B cell (primary cell): ENCODE results near the gene MED15. TPM values are rescaled to one million over a fixed set of nuclear protein-coding genes. Genes with fewer than 3 reads are reported as not detected.

ENCODE experiments used
- ATAC-seq: fragments of 200-7000 bp; cut with Tn5 transposase; one replicate; pipeline ENCODE4 v1.10.0; 2021; ENCODE audit warnings: low read depth, mild to moderate bottlenecking, moderate number of reproducible peaks, moderate library complexity
- CTCF ChIA-PET: fragments of 350-600 bp; sonication (Branson Sonifier 250); formaldehyde crosslinking; loops from one replicate; lab custom pipeline; 2021; ENCODE audit warnings: antibody characterized with exemption, inconsistent platforms; lab: Charles Lee
- POLR2A ChIA-PET: fragments of 350-600 bp; sonication (Branson Sonifier 250); formaldehyde crosslinking; loops from one replicate; lab custom pipeline; 2021; ENCODE audit warnings: antibody characterized with exemption; lab: Charles Lee
- DNase-seq: peaks from one replicate; pipeline ENCODE4 v3.0.0; 2013
- H2AFZ ChIP-seq: 2 replicates; pipeline ENCODE4 v1.6.1; 2012; ENCODE audit warnings: mild to moderate bottlenecking, low read depth, low read length; ENCODE audit not compliant: insufficient read depth, poor library complexity, severe bottlenecking
- H3K27ac ChIP-seq, 2 donors: 1 replicate in 1 of 2; 2 replicates in 1 of 2; pipeline ENCODE4 v1.5.1; 2012 to 2013; ENCODE audit warnings: low read length in 2 of 2, mild to moderate bottlenecking in 2 of 2, moderate library complexity in 1 of 2
- H3K27me3 ChIP-seq, 4 experiments: fragments of 200-600 bp in 1 of 4; sonication (generic) in 1 of 4; replicated peaks in 1 of 4; 1 replicate in 2 of 4; 2 replicates in 2 of 4; pipeline versions ENCODE4 v1.6.1 to v1.7.0; 2013 to 2016; ENCODE audit warnings: low read length in 3 of 4, mild to moderate bottlenecking in 2 of 4, mixed read lengths in 1 of 4, moderate library complexity in 1 of 4; ENCODE audit not compliant: insufficient read depth in 4 of 4, control insufficient read depth in 3 of 4; ENCODE audit errors: control extremely low read depth in 1 of 4
- H3K36me3 ChIP-seq, 2 experiments: replicated peaks in 1 of 2; 1 replicate in 1 of 2; 2 replicates in 1 of 2; pipeline versions ENCODE4 v1.6.1 to v1.7.1; 2013; ENCODE audit warnings: low read length in 1 of 2; ENCODE audit not compliant: insufficient read depth in 2 of 2, control insufficient read depth in 1 of 2; ENCODE audit errors: control extremely low read depth in 1 of 2, extremely low read depth in 1 of 2
- H3K4me1 ChIP-seq, 2 donors: fragments of 200-600 bp in 1 of 2; sonication (generic) in 1 of 2; 1 replicate in 1 of 2; 2 replicates in 1 of 2; pipeline versions ENCODE4 v1.5.1 to v1.6.1; 2013 to 2017; ENCODE audit warnings: low read length in 2 of 2; ENCODE audit not compliant: control insufficient read depth in 2 of 2, insufficient read depth in 2 of 2
- H3K4me2 ChIP-seq: replicated peaks from 2 replicates; pipeline ENCODE3; 2012; ENCODE audit warnings: mild to moderate bottlenecking, low read depth, low read length; ENCODE audit not compliant: poor library complexity, severe bottlenecking
- H3K4me3 ChIP-seq, 5 experiments: fragments of 200-600 bp in 1 of 5; sonication (generic) in 1 of 5; 1 replicate in 3 of 5; 2 replicates in 2 of 5; pipeline versions ENCODE4 v1.5.1 to v1.7.0; 2011 to 2016; ENCODE audit warnings: low read length in 4 of 5, mild to moderate bottlenecking in 4 of 5, low read depth in 2 of 5, control low read depth in 1 of 5, moderate library complexity in 1 of 5; ENCODE audit not compliant: insufficient read depth in 1 of 5; ENCODE audit errors: control extremely low read depth in 1 of 5, extremely low read depth in 1 of 5
- H3K79me2 ChIP-seq: fragments of 200-600 bp; sonication (generic); one replicate; pipeline ENCODE4 v1.6.0; 2016; ENCODE audit warnings: low read length; ENCODE audit not compliant: control insufficient read depth, insufficient read depth
- H3K9ac ChIP-seq: fragments of 200-600 bp; sonication (generic); 2 replicates; pipeline ENCODE4 v1.6.1; 2017; ENCODE audit warnings: mild to moderate bottlenecking, low read length, moderate library complexity
- H3K9me3 ChIP-seq, 3 donors: one replicate each; pipeline versions ENCODE4 v1.6.1 to v1.7.1; 2013; ENCODE audit warnings: low read length in 2 of 3; ENCODE audit not compliant: control insufficient read depth in 2 of 3, insufficient read depth in 1 of 3; ENCODE audit errors: control extremely low read depth in 1 of 3
- H4K20me1 ChIP-seq: 2 replicates; pipeline ENCODE4 v1.6.0; 2012; ENCODE audit warnings: mild to moderate bottlenecking, low read length; ENCODE audit not compliant: insufficient read depth, control insufficient read depth, poor library complexity, severe bottlenecking
- H3K27ac Mint-ChIP-seq: one replicate; pipeline ENCODE4 v1.8.0; 2021; ENCODE audit warnings: mixed read lengths
- H3K27me3 Mint-ChIP-seq: one replicate; pipeline ENCODE4 v1.8.0; 2021; ENCODE audit warnings: mixed read lengths
- H3K4me1 Mint-ChIP-seq: one replicate; pipeline ENCODE4 v1.8.0; 2021; ENCODE audit warnings: mixed read lengths
- H3K4me3 Mint-ChIP-seq: one replicate; pipeline ENCODE4 v1.8.0; 2021; ENCODE audit warnings: mixed read lengths
- H3K9me3 Mint-ChIP-seq: one replicate; pipeline ENCODE4 v1.8.0; 2022; ENCODE audit warnings: mixed read lengths; ENCODE audit not compliant: insufficient read depth
- CTCF ChIP-seq: fragments of 200-600 bp; IDR thresholded peaks from one replicate; pipeline ENCODE4 v1.8.0; 2022; ENCODE audit warnings: antibody characterized with exemption, mild to moderate bottlenecking
- EZH2 ChIP-seq: IDR thresholded peaks from 2 replicates; pipeline ENCODE4 v1.6.1; 2012; ENCODE audit warnings: borderline replicate concordance, low read depth, mild to moderate bottlenecking, moderate library complexity, low read length; ENCODE audit not compliant: insufficient read depth, poor library complexity, severe bottlenecking
- WGBS: methylation state at CpG from one replicate; pipeline ENCODE4 v1.1.5; 2013; ENCODE audit warnings: missing lambda C conversion rate; ENCODE audit not compliant: insufficient coverage; 5-methylcytosine and 5-hydroxymethylcytosine counted together
- intact Hi-C: fragments of 100-400 bp; cut with micrococcal nuclease; formaldehyde crosslinking; loops from one replicate; pipeline ENCODE4 v1.10.0; 2022
- polyA plus RNA-seq: library from polyadenylated mRNA; depleted of rRNA; stranded (reverse); fragments of >200 nt; gene quantifications from 2 replicates; pipeline ENCODE4 v1.2.3, GENCODE V29; 2012
- total RNA-seq, 2 donors: library from RNA; stranded (reverse); fragments of 120-200 nt in 1 of 2; gene quantifications; 1 replicate in 1 of 2; 2 replicates in 1 of 2; pipeline versions ENCODE4 v1.2.3 to v1.2.4, GENCODE V29; 2013 to 2022

Gene MED15
- total and polyA plus RNA-seq, 2 donors (not counting 1 experiment from before 2014, with no cell fraction given), result 109 to 134 TPM

- Histone ChIP-seq H3K27me3 (no peaks in the 10 kb centered on the region), H4K20me1 (no peaks in the 10 kb centered on the region), H3K9ac (no peak overlapping the region), H2AFZ (no peak overlapping the region), H3K36me3 (no peaks in the 10 kb centered on the region), H3K4me2 (no peak overlapping the region), H3K9me3 (no peaks in the 10 kb centered on the region), H3K4me1 (no peaks in the 10 kb centered on the region), H3K4me3 (no peak overlapping the region), H3K27ac (no peak overlapping the region), H3K79me2 (no peaks in the 10 kb centered on the region)
- POLR2A ChIA-PET, result no interaction called here
- CTCF ChIA-PET, result no interaction called here
- Mint-ChIP-seq H3K4me3 (no peak overlapping the region), H3K27me3 (peaks cover 13% of the 10 kb centered on the region), H3K27ac (no peak overlapping the region), H3K4me1 (no peaks in the 10 kb centered on the region), H3K9me3 (no peaks in the 10 kb centered on the region)
- ATAC-seq (no peak), DNase-seq (no peak)
- 63% methylated on average over 5 of the region's 5 CpGs for WGBS
- intact Hi-C loops, result no loop called here
- TF ChIP-seq EZH2 (no peak), CTCF (no peak)
These were observed 116.8 kb downstream of the MED15 start for GRCh38 chr22:20624161-20624616.

- H3K36me3 ChIP-seq, result no peaks in the 10 kb centered on the region
- no peaks in the 10 kb centered on the region for H4K20me1 ChIP-seq
- intact Hi-C loops, result no loop called here
- WGBS, result no CpG with 5 or more reads among the region's 4 CpGs
- DNase-seq (no peak), ATAC-seq (no peak)
- H3K9me3 ChIP-seq, result no peaks in the 10 kb centered on the region
- no peak overlapping the region for H3K27ac Mint-ChIP-seq
- H3K4me1 Mint-ChIP-seq, result no peaks in the 10 kb centered on the region
- ChIA-PET CTCF (no interaction called here), POLR2A (no interaction called here)
- H3K27me3 Mint-ChIP-seq, result peaks cover 15% of the 10 kb centered on the region
- no peak for TF ChIP-seq EZH2
- TF ChIP-seq CTCF, result no peak
- H3K4me2 ChIP-seq, result no peak overlapping the region
- no peaks in the 10 kb centered on the region for H3K4me1 ChIP-seq
- no peak overlapping the region for H3K4me3 ChIP-seq
- H3K9ac ChIP-seq, result no peak overlapping the region
- H3K4me3 Mint-ChIP-seq, result no peak overlapping the region
- H3K27ac ChIP-seq, result no peak overlapping the region
- no peaks in the 10 kb centered on the region for H3K27me3 ChIP-seq
- H3K79me2 ChIP-seq, result no peaks in the 10 kb centered on the region
- H3K9me3 Mint-ChIP-seq, result no peaks in the 10 kb centered on the region
- H2AFZ ChIP-seq, result no peak overlapping the region
These were observed 117.9 kb downstream of the MED15 start for GRCh38 chr22:20625270-20625669.
